ENCODE results near the gene OPALIN.

Gene OPALIN

GRCh38 chr10:96360331-96360730 is 1.5 kb upstream of the OPALIN start:
- ChIA-PET CTCF (interaction anchor here (0.9 kb wide), 1 partner anchor 10 kb away, joined by 3 read pairs; no protein-coding TSS in a partner anchor), POLR2A (no interaction called here)
- TF ChIP-seq, protein P1, sequence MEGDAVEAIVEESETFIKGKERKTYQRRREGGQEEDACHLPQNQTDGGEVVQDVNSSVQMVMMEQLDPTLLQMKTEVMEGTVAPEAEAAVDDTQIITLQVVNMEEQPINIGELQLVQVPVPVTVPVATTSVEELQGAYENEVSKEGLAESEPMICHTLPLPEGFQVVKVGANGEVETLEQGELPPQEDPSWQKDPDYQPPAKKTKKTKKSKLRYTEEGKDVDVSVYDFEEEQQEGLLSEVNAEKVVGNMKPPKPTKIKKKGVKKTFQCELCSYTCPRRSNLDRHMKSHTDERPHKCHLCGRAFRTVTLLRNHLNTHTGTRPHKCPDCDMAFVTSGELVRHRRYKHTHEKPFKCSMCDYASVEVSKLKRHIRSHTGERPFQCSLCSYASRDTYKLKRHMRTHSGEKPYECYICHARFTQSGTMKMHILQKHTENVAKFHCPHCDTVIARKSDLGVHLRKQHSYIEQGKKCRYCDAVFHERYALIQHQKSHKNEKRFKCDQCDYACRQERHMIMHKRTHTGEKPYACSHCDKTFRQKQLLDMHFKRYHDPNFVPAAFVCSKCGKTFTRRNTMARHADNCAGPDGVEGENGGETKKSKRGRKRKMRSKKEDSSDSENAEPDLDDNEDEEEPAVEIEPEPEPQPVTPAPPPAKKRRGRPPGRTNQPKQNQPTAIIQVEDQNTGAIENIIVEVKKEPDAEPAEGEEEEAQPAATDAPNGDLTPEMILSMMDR (IDR thresholded peaks at IDR 0.05; ENCODE audit: control extremely low read depth, extremely low read depth, low read depth, missing control alignments), result no peak
- DNase-seq (ENCODE audit: extremely low spot score), result no peak

- POLR2A ChIA-PET, result no interaction called here
- CTCF ChIA-PET, result interaction anchor here (0.8 to 2.7 kb wide), 6 partner anchors 11 to 25 kb away, joined by 3 to 9 read pairs (median 3); no protein-coding TSS in a partner anchor
- DNase-seq (ENCODE audit: extremely low spot score), result no peak
Observed at GRCh38 chr10:96359616-96360015, 814 bp upstream of the OPALIN start.

GRCh38 chr10:96357038-96357620 is 1.7 kb downstream of the OPALIN start:
- POLR2A ChIA-PET, result no interaction called here
- TF ChIP-seq, protein P1 (IDR thresholded peaks at IDR 0.05; ENCODE audit: control extremely low read depth, extremely low read depth, low read depth, missing control alignments), result no peak
- no peak for DNase-seq (ENCODE audit: extremely low spot score)
- CTCF ChIA-PET, result interaction anchor here (0.8 to 2.7 kb wide), 4 partner anchors 13 to 125 kb away, joined by 3 to 9 read pairs (median 8); no protein-coding TSS in a partner anchor

More at GRCh38 chr10:96359616-96360015, 814 bp upstream of the OPALIN start:
- TF ChIP-seq, protein P1 (IDR thresholded peaks at IDR 0.05; ENCODE audit: control extremely low read depth, extremely low read depth, low read depth, missing control alignments), result no peak

DNA sequence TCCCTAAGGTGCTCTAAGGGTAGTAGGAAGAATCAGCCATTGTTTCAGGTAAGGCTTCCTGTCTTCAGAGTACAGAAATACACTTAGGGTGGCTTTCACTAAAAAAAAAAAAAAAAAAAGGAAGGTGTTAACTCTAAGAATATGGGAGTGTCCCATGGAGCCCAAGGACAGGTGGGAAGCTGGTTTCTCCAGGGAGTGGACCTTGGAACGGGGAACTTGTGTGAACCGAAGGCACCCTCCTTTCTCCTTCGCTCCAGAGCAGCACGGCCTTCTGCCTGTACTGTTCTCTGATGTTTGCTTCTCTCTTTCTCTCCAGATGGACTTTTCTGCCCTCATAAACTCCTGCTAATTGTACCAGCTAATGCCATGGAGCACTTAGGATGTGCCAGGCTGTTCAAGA is 6.2 kb downstream of the OPALIN start:
- TF ChIP-seq, protein P1 (IDR thresholded peaks at IDR 0.05; ENCODE audit: control extremely low read depth, extremely low read depth, low read depth, missing control alignments), result no peak
- ChIA-PET CTCF (interaction anchor here (1.0 to 1.7 kb wide), 2 partner anchors 13 to 14 kb away, joined by 3 read pairs; no protein-coding TSS in a partner anchor), POLR2A (interaction anchor here (0.8 kb wide), 1 partner anchor 87 kb away, joined by 7 read pairs; no protein-coding TSS in a partner anchor)
- no peak for DNase-seq (ENCODE audit: extremely low spot score)

GRCh38 chr10:96352027-96352426 is 6.8 kb downstream of the OPALIN start:
- ChIA-PET POLR2A (interaction anchor here (0.8 kb wide), 1 partner anchor 86 kb away, joined by 7 read pairs; no protein-coding TSS in a partner anchor), CTCF (interaction anchor here (1.0 to 1.7 kb wide), 3 partner anchors 13 to 17 kb away, joined by 3 read pairs; no protein-coding TSS in a partner anchor)
- TF ChIP-seq, protein P1 (IDR thresholded peaks at IDR 0.05; ENCODE audit: control extremely low read depth, extremely low read depth, low read depth, missing control alignments), result no peak
- no peak for DNase-seq (ENCODE audit: extremely low spot score)

DNA sequence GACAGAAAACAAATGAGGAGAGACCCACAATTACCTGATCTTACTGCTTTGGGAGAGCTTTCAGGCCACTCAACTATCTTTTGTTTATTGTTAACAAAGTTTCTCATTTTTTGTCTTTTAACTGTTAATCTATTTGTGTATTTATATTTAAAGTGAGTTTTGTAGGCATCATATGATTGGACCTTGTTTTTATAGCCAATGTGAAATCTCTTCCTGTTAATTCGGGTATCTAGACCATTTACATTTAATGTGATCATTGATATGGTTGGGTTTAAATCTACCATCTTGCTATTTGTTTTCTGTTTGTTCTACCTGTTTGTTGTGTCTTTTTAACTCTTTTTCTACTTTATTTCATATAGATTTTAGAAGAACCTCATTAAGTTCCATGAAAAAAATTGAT is 12.5 kb downstream of the OPALIN start:
- TF ChIP-seq, protein P1 (IDR thresholded peaks at IDR 0.05; ENCODE audit: control extremely low read depth, extremely low read depth, low read depth, missing control alignments), result no peak
- DNase-seq (ENCODE audit: extremely low spot score), result no peak
- ChIA-PET POLR2A (no interaction called here), CTCF (interaction anchor here (1.5 to 3.3 kb wide), 2 partner anchors 12 to 22 kb away, joined by 3 to 17 read pairs; no protein-coding TSS in a partner anchor)
